IMR-90 (cell line): Measurements from ENCODE around the gene AKAP1. TPM values are rescaled to one million over a fixed set of nuclear protein-coding genes. Genes with fewer than 3 reads are reported as not detected.

Experiments
- ATAC-seq: fragments of 200-7000 bp; cut with Tn5 transposase; 2 replicates; pipeline ENCODE4 v1.9.1; 2020; ENCODE audit warnings: low read depth, mild to moderate bottlenecking, moderate library complexity
- BruUV-seq: library from RNA; stranded (reverse); fragments of 400-500 nt; replicated peaks from 2 replicates; lab custom pipeline; 2021; lab: Mats Ljungman, UMichigan
- CTCF ChIA-PET: fragments of 300-600 bp; formaldehyde crosslinking; extraction: SDS; loops from one replicate; lab custom pipeline; 2021; ENCODE audit warnings: antibody characterized with exemption; lab: Yijun Ruan, JAX
- POLR2A ChIA-PET: fragments of 300-600 bp; sonication (Branson Sonifier 250); formaldehyde crosslinking; loops from one replicate; lab custom pipeline; 2022; ENCODE audit warnings: antibody characterized with exemption; ENCODE audit not compliant: unreplicated experiment; lab: Charles Lee
- DNase-seq: peaks from one replicate; pipeline ENCODE4 v3.0.0; 2013
- H2AFZ ChIP-seq: replicated peaks from 2 replicates; pipeline ENCODE3; 2013; ENCODE audit warnings: low read length, mild to moderate bottlenecking; ENCODE audit not compliant: poor library complexity
- H2AK5ac ChIP-seq: 2 replicates; pipeline ENCODE4 v1.6.1; 2013; ENCODE audit warnings: low read depth, low read length, inconsistent platforms
- H2AK9ac ChIP-seq: replicated peaks from 2 replicates; pipeline ENCODE3; 2013; ENCODE audit warnings: mild to moderate bottlenecking, low read depth, low read length, moderate library complexity; ENCODE audit not compliant: poor library complexity
- H2BK120ac ChIP-seq: 2 replicates; pipeline ENCODE4 v1.6.1; 2013; ENCODE audit warnings: low read depth, low read length, inconsistent platforms
- H2BK15ac ChIP-seq: 3 replicates; pipeline ENCODE4 v1.6.1; 2013; ENCODE audit warnings: low read depth, low read length, inconsistent platforms
- H2BK20ac ChIP-seq: 2 replicates; pipeline ENCODE4 v1.6.1; 2013; ENCODE audit warnings: low read depth, mild to moderate bottlenecking, inconsistent platforms, low read length, moderate library complexity
- H2BK5ac ChIP-seq: 2 replicates; pipeline ENCODE4 v1.6.1; 2013; ENCODE audit warnings: mild to moderate bottlenecking, low read depth, low read length, inconsistent platforms; ENCODE audit not compliant: poor library complexity, severe bottlenecking
- H3K14ac ChIP-seq: replicated peaks from 2 replicates; pipeline ENCODE4 v1.6.1; 2013; ENCODE audit warnings: low read depth, low read length, inconsistent platforms
- H3K18ac ChIP-seq: 2 replicates; pipeline ENCODE4 v1.6.1; 2013; ENCODE audit warnings: low read depth, low read length, control low read depth
- H3K23ac ChIP-seq: 2 replicates; pipeline ENCODE4 v1.6.1; 2013; ENCODE audit warnings: low read depth, low read length, inconsistent platforms
- H3K27ac ChIP-seq: 2 replicates; pipeline ENCODE4 v1.5.1; 2013; ENCODE audit warnings: mild to moderate bottlenecking, control low read depth, low read length; ENCODE audit not compliant: insufficient read depth
- H3K27me3 ChIP-seq: 2 replicates; pipeline ENCODE4 v1.6.1; 2013; ENCODE audit warnings: low read length; ENCODE audit not compliant: control insufficient read depth, insufficient read depth
- H3K36me3 ChIP-seq: 2 replicates; pipeline ENCODE4 v1.6.1; 2013; ENCODE audit warnings: low read length, mixed read lengths; ENCODE audit not compliant: control insufficient read depth, insufficient read depth
- H3K4ac ChIP-seq: 2 replicates; pipeline ENCODE4 v1.6.1; 2013; ENCODE audit warnings: low read depth, low read length, inconsistent platforms
- H3K4me1 ChIP-seq: 2 replicates; pipeline ENCODE4 v1.6.1; 2013; ENCODE audit warnings: low read length, mixed read lengths; ENCODE audit not compliant: control insufficient read depth, insufficient read depth
- H3K4me2 ChIP-seq: 2 replicates; pipeline ENCODE4 v1.6.1; 2013; ENCODE audit warnings: low read depth, mild to moderate bottlenecking, control low read depth, low read length, moderate library complexity
- H3K4me3 ChIP-seq: 2 replicates; pipeline ENCODE4 v1.5.1; 2013; ENCODE audit warnings: low read depth, mild to moderate bottlenecking, control low read depth, low read length, moderate library complexity; ENCODE audit not compliant: insufficient read depth
- H3K56ac ChIP-seq: 2 replicates; pipeline ENCODE4 v1.6.1; 2013; ENCODE audit warnings: low read length, inconsistent platforms; ENCODE audit not compliant: insufficient read depth; ENCODE audit errors: extremely low read depth
- H3K79me1 ChIP-seq, 2 experiments: 2 replicates each; pipeline ENCODE4 v1.6.1; 2013; ENCODE audit warnings: low read length in 2 of 2, inconsistent platforms in 1 of 2, low read depth in 1 of 2
- H3K9ac ChIP-seq: 2 replicates; pipeline ENCODE4 v1.6.1; 2013; ENCODE audit warnings: low read depth, low read length, control low read depth
- H3K9me1 ChIP-seq: 2 replicates; pipeline ENCODE4 v1.6.1; 2013; ENCODE audit warnings: low read length, inconsistent platforms; ENCODE audit not compliant: insufficient read depth
- H3K9me3 ChIP-seq: 2 replicates; pipeline ENCODE4 v1.6.1; 2013; ENCODE audit warnings: low read length; ENCODE audit not compliant: control insufficient read depth, insufficient read depth
- H4K20me1 ChIP-seq: 2 replicates; pipeline ENCODE4 v1.6.1; 2013; ENCODE audit warnings: low read length, inconsistent platforms; ENCODE audit not compliant: insufficient read depth
- H4K5ac ChIP-seq: 2 replicates; pipeline ENCODE4 v1.6.1; 2013; ENCODE audit warnings: mild to moderate bottlenecking, low read depth, low read length, control low read depth
- H4K8ac ChIP-seq, 2 experiments: 2 replicates each; pipeline ENCODE4 v1.6.1; 2013; ENCODE audit warnings: low read depth in 2 of 2, low read length in 2 of 2, control low read depth in 1 of 2, inconsistent platforms in 1 of 2
- H4K91ac ChIP-seq: 2 replicates; pipeline ENCODE4 v1.6.1; 2013; ENCODE audit warnings: low read depth, low read length, inconsistent platforms; ENCODE audit not compliant: insufficient read depth
- BHLHE40 ChIP-seq: fragments of 150-350 bp; IDR thresholded peaks from 2 replicates; pipeline ENCODE4 v1.6.1; 2016; ENCODE audit warnings: mild to moderate bottlenecking, low read depth, low read length
- CEBPB ChIP-seq: IDR thresholded peaks from 2 replicates; pipeline ENCODE4 v1.6.1; 2012; ENCODE audit warnings: low read depth, low read length, improper control_type of control experiment
- CHD1 ChIP-seq: IDR thresholded peaks from 2 replicates; pipeline ENCODE4 v1.6.1; 2012; ENCODE audit warnings: low read depth, low read length, improper control_type of control experiment
- FOS ChIP-seq: fragments of 150-350 bp; IDR thresholded peaks from 2 replicates; pipeline ENCODE4 v1.6.1; 2016; ENCODE audit warnings: low read depth, low read length
- MAFK ChIP-seq: IDR thresholded peaks from 2 replicates; pipeline ENCODE4 v1.6.1; 2012; ENCODE audit warnings: low read depth, low read length, improper control_type of control experiment
- MAZ ChIP-seq: IDR thresholded peaks from 2 replicates; pipeline ENCODE4 v1.6.1; 2012; ENCODE audit warnings: low read depth, mild to moderate bottlenecking, low read length, improper control_type of control experiment, moderate library complexity, borderline replicate concordance
- MXI1 ChIP-seq: IDR thresholded peaks from 2 replicates; pipeline ENCODE4 v1.6.1; 2012; ENCODE audit warnings: low read depth, mild to moderate bottlenecking, low read length, moderate library complexity, borderline replicate concordance
- NFE2L2 ChIP-seq: fragments of 150-350 bp; IDR thresholded peaks from 2 replicates; pipeline ENCODE4 v1.6.1; 2016; ENCODE audit warnings: low read depth, mild to moderate bottlenecking, low read length
- POLR2A ChIP-seq: IDR thresholded peaks from 2 replicates; pipeline ENCODE4 v1.6.1; 2012; ENCODE audit warnings: mild to moderate bottlenecking, low read depth, low read length
- RCOR1 ChIP-seq: IDR thresholded peaks from 2 replicates; pipeline ENCODE4 v1.6.1; 2012; ENCODE audit warnings: mild to moderate bottlenecking, low read length, improper control_type of control experiment; ENCODE audit not compliant: insufficient replicate concordance
- RFX5 ChIP-seq: IDR thresholded peaks from 2 replicates; pipeline ENCODE4 v1.8.0; 2012; ENCODE audit warnings: low read depth, mild to moderate bottlenecking, low read length, moderate library complexity
- WGBS, 2 experiments: methylation state at CpG; one replicate each; pipeline versions ENCODE4 v1.1.5 to v1.1.7; 2013; ENCODE audit warnings: missing lambda C conversion rate in 2 of 2; ENCODE audit not compliant: insufficient read length in 1 of 2; ENCODE audit errors: extremely low coverage in 2 of 2; 5-methylcytosine and 5-hydroxymethylcytosine counted together
- dilution Hi-C: fragments of 300-500 bp; cut with HindIII; formaldehyde crosslinking; loops from one replicate; pipeline ENCODE4 v1.14.3; 2018; ENCODE audit warnings: low sequenced_read_pairs; ENCODE audit not compliant: unreplicated experiment
- in situ Hi-C: fragments of 300-500 bp; cut with MboI; formaldehyde crosslinking; loops from 3 replicates; pipeline ENCODE4 v1.14.3; 2019; ENCODE audit warnings: low sequenced_read_pairs, inconsistent platforms, mixed read lengths
- intact Hi-C: fragments of 100-400 bp; cut with micrococcal nuclease; formaldehyde crosslinking; loops from 2 replicates; pipeline ENCODE4 v1.10.0; 2022
- polyA plus RNA-seq, 3 experiments: library from polyadenylated mRNA; depleted of rRNA; stranded (reverse); fragments of >200 nt; gene quantifications; 2 replicates each; pipeline ENCODE4 v1.2.3, GENCODE V29; 2012; ENCODE audit warnings: low replicate concordance in 1 of 3
- total RNA-seq: library from RNA; depleted of rRNA; stranded (reverse); fragments of >200 nt; gene quantifications from 2 replicates; pipeline ENCODE4 v1.2.3, GENCODE V29; 2012
- TF ChIP-seq, protein P1 (sequence below): conservative IDR thresholded peaks from 2 replicates; pipeline ENCODE4 v1.5.1; 2012; ENCODE audit warnings: mild to moderate bottlenecking, low read depth, low read length, improper control_type of control experiment

Gene AKAP1
- total and polyA plus RNA-seq, 2 of the 4 experiments (the other 2 are of a cell fraction), result 10.2 to 17.4 TPM

DNA sequence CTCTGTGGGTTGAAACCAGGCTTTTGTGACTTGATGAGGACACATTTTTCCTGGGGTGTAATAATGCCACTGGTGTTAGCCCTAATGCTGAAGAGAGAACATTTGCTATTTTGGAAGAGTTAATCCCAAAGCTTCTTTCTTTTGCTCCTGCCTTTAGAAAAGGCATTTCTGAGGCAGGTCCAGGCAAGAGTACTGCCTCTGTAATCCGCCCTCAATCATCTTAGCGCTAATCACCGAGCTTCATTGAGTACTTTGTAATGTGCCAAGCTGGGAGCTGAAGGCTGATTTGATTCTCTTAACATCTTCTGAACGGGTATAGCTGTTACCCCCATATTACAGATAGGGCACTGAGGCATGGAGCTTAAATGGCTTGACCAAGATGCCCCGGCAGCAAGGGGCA lies 60.3 kb downstream of the AKAP1 start:
- no peak overlapping the region for H2BK5ac ChIP-seq
- H3K18ac ChIP-seq, result no peak overlapping the region
- H2AK9ac ChIP-seq, result no peak overlapping the region
- no peaks in the 10 kb centered on the region; the same call in 1 of the 2 replicates for H3K9me3 ChIP-seq
- no peaks in the 10 kb centered on the region for H3K4me1 ChIP-seq
- ATAC-seq, result no peak
- H4K5ac ChIP-seq, result no peak overlapping the region
- H3K27me3 ChIP-seq, result peaks cover 11% of the 10 kb centered on the region
- no peak overlapping the region for H4K8ac ChIP-seq
- TF ChIP-seq MAFK (no peak), MXI1 (no peak), RFX5 (no peak), FOS (no peak), MAZ (no peak), CHD1 (no peak), RCOR1 (no peak), CEBPB (no peak), BHLHE40 (no peak), NFE2L2 (no peak), POLR2A (no peak)
- TF ChIP-seq, protein P1, sequence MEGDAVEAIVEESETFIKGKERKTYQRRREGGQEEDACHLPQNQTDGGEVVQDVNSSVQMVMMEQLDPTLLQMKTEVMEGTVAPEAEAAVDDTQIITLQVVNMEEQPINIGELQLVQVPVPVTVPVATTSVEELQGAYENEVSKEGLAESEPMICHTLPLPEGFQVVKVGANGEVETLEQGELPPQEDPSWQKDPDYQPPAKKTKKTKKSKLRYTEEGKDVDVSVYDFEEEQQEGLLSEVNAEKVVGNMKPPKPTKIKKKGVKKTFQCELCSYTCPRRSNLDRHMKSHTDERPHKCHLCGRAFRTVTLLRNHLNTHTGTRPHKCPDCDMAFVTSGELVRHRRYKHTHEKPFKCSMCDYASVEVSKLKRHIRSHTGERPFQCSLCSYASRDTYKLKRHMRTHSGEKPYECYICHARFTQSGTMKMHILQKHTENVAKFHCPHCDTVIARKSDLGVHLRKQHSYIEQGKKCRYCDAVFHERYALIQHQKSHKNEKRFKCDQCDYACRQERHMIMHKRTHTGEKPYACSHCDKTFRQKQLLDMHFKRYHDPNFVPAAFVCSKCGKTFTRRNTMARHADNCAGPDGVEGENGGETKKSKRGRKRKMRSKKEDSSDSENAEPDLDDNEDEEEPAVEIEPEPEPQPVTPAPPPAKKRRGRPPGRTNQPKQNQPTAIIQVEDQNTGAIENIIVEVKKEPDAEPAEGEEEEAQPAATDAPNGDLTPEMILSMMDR, result no peak
- no peaks in the 10 kb centered on the region for H4K20me1 ChIP-seq
- H4K91ac ChIP-seq, result no peak overlapping the region
- dilution Hi-C loops (no loop called here), in situ Hi-C loops (no loop called here), intact Hi-C loops (no loop called here)
- no peak overlapping the region for H2AK5ac ChIP-seq
- ChIA-PET POLR2A (no interaction called here), CTCF (no interaction called here)
- no peak overlapping the region for H2BK20ac ChIP-seq
- H3K56ac ChIP-seq, result no peak overlapping the region
- H3K4me3 ChIP-seq, result no peak overlapping the region
- H3K9me1 ChIP-seq, result no peaks in the 10 kb centered on the region
- H3K4ac ChIP-seq, result no peak overlapping the region
- no peak overlapping the region for H3K27ac ChIP-seq
- H3K79me1 ChIP-seq, result no peaks in the 10 kb centered on the region
- H2BK15ac ChIP-seq, result no peak overlapping the region
- H2AFZ ChIP-seq, result no peak overlapping the region
- no peak overlapping the region for H3K4me2 ChIP-seq
- no peaks in the 10 kb centered on the region for H3K36me3 ChIP-seq
- no peak overlapping the region for H2BK120ac ChIP-seq
- WGBS, 2 experiments, result no CpG with 5 or more reads among the region's 5 CpGs
- DNase-seq, result no peak
- H3K9ac ChIP-seq, result no peak overlapping the region
- no peak overlapping the region for H3K14ac ChIP-seq
- H3K23ac ChIP-seq, result no peak overlapping the region
- BruUV-seq, result no TSS peak
